Central memory CD8-positive, alpha-beta T cell (primary cell): ENCODE measurements around the gene ZNF862.
"Not testable (repeated sequence)": the region's sequence is repeated elsewhere in the genome, so short reads cannot be mapped to it uniquely, and the experiment has no call there.

Experiments
- ATAC-seq: fragments of 150-1000 bp; cut with Tn5 transposase; replicated peaks from 2 replicates; pipeline ENCODE4 v1.10.0; 2022; ENCODE audit warnings: mild to moderate bottlenecking, moderate FRiP score, moderate number of reproducible peaks; ENCODE audit not compliant: poor library complexity, severe bottlenecking; ENCODE audit errors: extremely low read depth
- DNase-seq, 2 donors: peaks; one replicate each; pipeline ENCODE4 v3.0.0; 2021; ENCODE audit warnings: low spot score in 2 of 2
- H3K27ac Mint-ChIP-seq: one replicate; pipeline ENCODE4 v1.8.0; 2022; ENCODE audit warnings: low read depth, mild to moderate bottlenecking, moderate library complexity, mixed read lengths
- H3K27me3 Mint-ChIP-seq: one replicate; pipeline ENCODE4 v1.8.0; 2022; ENCODE audit warnings: mixed read lengths
- H3K36me3 Mint-ChIP-seq: one replicate; pipeline ENCODE4 v1.8.0; 2022; ENCODE audit warnings: mild to moderate bottlenecking, moderate library complexity, mixed read lengths; ENCODE audit not compliant: insufficient read depth
- H3K4me1 Mint-ChIP-seq: one replicate; pipeline ENCODE4 v1.8.0; 2022; ENCODE audit warnings: mixed read lengths
- H3K4me3 Mint-ChIP-seq: one replicate; pipeline ENCODE4 v1.8.0; 2022; ENCODE audit warnings: mild to moderate bottlenecking, moderate library complexity, mixed read lengths
- H3K9me3 Mint-ChIP-seq: one replicate; pipeline ENCODE4 v1.8.0; 2022; ENCODE audit warnings: mixed read lengths

Gene ZNF862

GRCh38 chr7:149887311-149887710 is 49.1 kb downstream of the ZNF862 start:
- Mint-ChIP-seq H3K4me1 (peaks cover 20% of the 10 kb centered on the region), H3K27ac (no peak overlapping the region), H3K27me3 (no peaks in the 10 kb centered on the region), H3K9me3 (no peaks in the 10 kb centered on the region), H3K36me3 (peaks cover 1% of the 10 kb centered on the region), H3K4me3 (no peak overlapping the region)
- ATAC-seq (no peak), DNase-seq (no peak)

DNA sequence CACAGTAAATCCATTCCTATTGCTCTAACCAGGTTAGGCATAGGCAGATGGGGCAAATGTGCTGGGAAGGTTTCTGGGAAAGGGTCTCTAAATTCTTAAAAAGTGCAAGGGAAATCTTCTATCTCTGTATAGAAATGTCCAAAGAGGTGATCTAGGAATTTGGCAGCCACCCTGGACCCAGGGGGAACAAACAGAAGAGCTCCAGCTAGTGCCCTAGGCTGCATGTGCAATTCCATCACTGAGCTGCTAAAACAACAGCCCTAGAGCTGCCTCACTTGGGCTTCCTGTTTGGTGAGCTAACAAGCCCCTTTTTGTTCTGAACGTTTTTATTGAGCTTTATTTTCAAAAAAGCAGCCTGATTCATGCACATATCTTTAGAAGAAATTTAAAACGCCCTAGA is 52.5 kb downstream of the ZNF862 start:
- not testable (repeated sequence) for H3K36me3 Mint-ChIP-seq, H3K27me3 Mint-ChIP-seq, H3K27ac Mint-ChIP-seq, H3K4me1 Mint-ChIP-seq, H3K9me3 Mint-ChIP-seq, H3K4me3 Mint-ChIP-seq, DNase-seq, ATAC-seq

- H3K27ac Mint-ChIP-seq, H3K4me3 Mint-ChIP-seq, H3K4me1 Mint-ChIP-seq, H3K36me3 Mint-ChIP-seq, ATAC-seq, H3K9me3 Mint-ChIP-seq, H3K27me3 Mint-ChIP-seq, DNase-seq: not testable (repeated sequence)
These were observed 56.8 kb downstream of the ZNF862 start for GRCh38 chr7:149894957-149895356.

- not testable (repeated sequence) for H3K4me3 Mint-ChIP-seq, ATAC-seq, H3K36me3 Mint-ChIP-seq, H3K27me3 Mint-ChIP-seq, H3K27ac Mint-ChIP-seq, DNase-seq, H3K4me1 Mint-ChIP-seq, H3K9me3 Mint-ChIP-seq
These were observed 69.7 kb downstream of the ZNF862 start for GRCh38 chr7:149907776-149908376.

GRCh38 chr7:149910219-149910618 is 72.0 kb downstream of the ZNF862 start:
- H3K36me3 Mint-ChIP-seq, H3K4me1 Mint-ChIP-seq, H3K4me3 Mint-ChIP-seq, H3K9me3 Mint-ChIP-seq, DNase-seq, H3K27me3 Mint-ChIP-seq, ATAC-seq, H3K27ac Mint-ChIP-seq: not testable (repeated sequence)

DNA sequence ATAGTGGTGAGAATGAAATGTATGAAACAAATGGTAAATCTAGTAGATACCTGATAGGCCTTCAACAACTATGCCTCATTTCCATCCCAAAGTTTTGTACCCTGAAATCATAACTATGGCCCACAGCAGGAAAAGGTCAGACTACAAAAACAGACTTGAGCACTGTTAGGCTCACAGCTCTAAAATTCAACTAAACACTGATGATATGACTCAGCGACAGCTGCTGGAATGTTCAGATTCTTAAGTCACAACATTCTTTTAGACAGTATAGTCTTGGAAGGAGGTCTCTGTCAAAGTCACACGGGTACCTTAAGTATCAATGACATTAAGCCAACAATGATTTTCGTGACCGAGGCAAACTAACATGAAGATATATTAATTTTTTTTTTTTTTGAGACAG is 74.0 kb downstream of the ZNF862 start:
- DNase-seq, H3K27me3 Mint-ChIP-seq, H3K36me3 Mint-ChIP-seq, H3K4me3 Mint-ChIP-seq, H3K4me1 Mint-ChIP-seq, ATAC-seq, H3K27ac Mint-ChIP-seq, H3K9me3 Mint-ChIP-seq: not testable (repeated sequence)
